Bone marrow (tissue), 2 donors: ENCODE results near the gene DNER.
"Not testable (repeated sequence)": the region's sequence is repeated elsewhere in the genome, so short reads cannot be mapped to it uniquely, and the experiment has no call there.

Source experiments
- DNase-seq, 2 donors: peaks; one replicate each; lab custom pipeline; 2025; lab: John Stamatoyannopoulos, UW

DNER gene

GRCh38 chr2:229620289-229620688 lies 94.1 kb downstream of the DNER start:
- DNase-seq: no peak

- no peak for DNase-seq
Measured at GRCh38 chr2:229616433-229616832, 97.9 kb downstream of the DNER start.

- DNase-seq: not testable (repeated sequence)
Measured at GRCh38 chr2:229614021-229614420, 100.3 kb downstream of the DNER start.

GRCh38 chr2:229612384-229612971 lies 101.9 kb downstream of the DNER start:
- no peak for DNase-seq

GRCh38 chr2:229611360-229611759 lies 103.0 kb downstream of the DNER start:
- DNase-seq: no peak

GRCh38 chr2:229610872-229611271 lies 103.5 kb downstream of the DNER start:
- no peak for DNase-seq

- DNase-seq: no peak
Measured at GRCh38 chr2:229610333-229610732, 104.0 kb downstream of the DNER start.

- DNase-seq: no peak
Measured at GRCh38 chr2:229601936-229602335, 112.4 kb downstream of the DNER start.

GRCh38 chr2:229601396-229601795 lies 113.0 kb downstream of the DNER start:
- no peak for DNase-seq

GRCh38 chr2:229598227-229598626 lies 116.1 kb downstream of the DNER start:
- no peak for DNase-seq

GRCh38 chr2:229596796-229597195 lies 117.6 kb downstream of the DNER start:
- no peak for DNase-seq

- DNase-seq: no peak
Measured at GRCh38 chr2:229591611-229592010, 122.7 kb downstream of the DNER start.

GRCh38 chr2:229586746-229587705 lies 127.3 kb downstream of the DNER start:
- no peak for DNase-seq

- no peak for DNase-seq
Measured at GRCh38 chr2:229586012-229586411, 128.3 kb downstream of the DNER start.

- DNase-seq: no peak
Measured at GRCh38 chr2:229582151-229582550, 132.2 kb downstream of the DNER start.

- no peak for DNase-seq
Measured at GRCh38 chr2:229578052-229578846, 136.1 kb downstream of the DNER start.

GRCh38 chr2:229575569-229576315 lies 138.6 kb downstream of the DNER start:
- DNase-seq: no peak

- DNase-seq: no peak
Measured at GRCh38 chr2:229572507-229573271, 141.7 kb downstream of the DNER start.

GRCh38 chr2:229571243-229571642 lies 143.1 kb downstream of the DNER start:
- no peak for DNase-seq

GRCh38 chr2:229566370-229566769 lies 148.0 kb downstream of the DNER start:
- no peak for DNase-seq

GRCh38 chr2:229564300-229564907 lies 150.0 kb downstream of the DNER start:
- DNase-seq: no peak
